Trophoblast cell (in vitro differentiated cells and primary cell): ENCODE measurements around the gene DBF4B.

Experiments used
- DNase-seq, 2 donors: peaks; one replicate each; pipeline ENCODE4 v3.0.0-alpha.2; 2016
- H2AFZ ChIP-seq: 2 replicates; pipeline ENCODE4 v1.6.1; 2013; ENCODE audit warnings: low read length, moderate library complexity, mild to moderate bottlenecking; ENCODE audit not compliant: insufficient read depth, poor library complexity
- H2AK5ac ChIP-seq: 2 replicates; pipeline ENCODE4 v1.6.1; 2013; ENCODE audit warnings: mild to moderate bottlenecking, low read length
- H2BK120ac ChIP-seq: 2 replicates; pipeline ENCODE4 v1.6.1; 2013; ENCODE audit warnings: low read length, mild to moderate bottlenecking, moderate library complexity; ENCODE audit not compliant: insufficient read depth, poor library complexity
- H2BK12ac ChIP-seq: 2 replicates; pipeline ENCODE4 v1.6.1; 2013; ENCODE audit warnings: mild to moderate bottlenecking, low read length, moderate library complexity
- H2BK5ac ChIP-seq: 2 replicates; pipeline ENCODE4 v1.6.1; 2013; ENCODE audit warnings: low read length, low read depth, moderate library complexity, mild to moderate bottlenecking; ENCODE audit not compliant: poor library complexity
- H3K14ac ChIP-seq: 2 replicates; pipeline ENCODE4 v1.6.1; 2013; ENCODE audit warnings: mild to moderate bottlenecking, low read length
- H3K18ac ChIP-seq: 2 replicates; pipeline ENCODE4 v1.6.1; 2013; ENCODE audit warnings: mild to moderate bottlenecking, low read length
- H3K23ac ChIP-seq: 2 replicates; pipeline ENCODE4 v1.6.1; 2013; ENCODE audit warnings: low read length
- H3K27ac ChIP-seq: 2 replicates; pipeline ENCODE4 v1.5.1; 2013; ENCODE audit warnings: low read depth, mild to moderate bottlenecking, inconsistent platforms, low read length, moderate library complexity
- H3K27me3 ChIP-seq: 2 replicates; pipeline ENCODE4 v1.6.1; 2013; ENCODE audit warnings: inconsistent platforms, mild to moderate bottlenecking, low read length, moderate library complexity; ENCODE audit not compliant: insufficient read depth
- H3K36me3 ChIP-seq, 2 experiments: 1 replicate in 1 of 2; 2 replicates in 1 of 2; pipeline ENCODE4 v1.6.1; 2013; ENCODE audit warnings: low read length in 2 of 2, mild to moderate bottlenecking in 2 of 2, moderate library complexity in 1 of 2; ENCODE audit not compliant: insufficient read depth in 2 of 2, control insufficient read depth in 1 of 2
- H3K4ac ChIP-seq: 2 replicates; pipeline ENCODE4 v1.6.1; 2013; ENCODE audit warnings: low read depth, mild to moderate bottlenecking, low read length, moderate library complexity
- H3K4me1 ChIP-seq, 2 experiments: 1 replicate in 1 of 2; 2 replicates in 1 of 2; pipeline ENCODE4 v1.6.1; 2013; ENCODE audit warnings: low read length in 2 of 2, mild to moderate bottlenecking in 2 of 2, moderate library complexity in 1 of 2; ENCODE audit not compliant: insufficient read depth in 2 of 2, control insufficient read depth in 1 of 2
- H3K4me2 ChIP-seq: 2 replicates; pipeline ENCODE4 v1.6.1; 2013; ENCODE audit warnings: inconsistent platforms, mild to moderate bottlenecking, low read length, moderate library complexity
- H3K4me3 ChIP-seq: 2 replicates; pipeline ENCODE4 v1.5.1; 2013; ENCODE audit warnings: mild to moderate bottlenecking, low read depth, low read length, inconsistent platforms
- H3K79me1 ChIP-seq: one replicate; pipeline ENCODE4 v1.6.1; 2013; ENCODE audit warnings: low read length
- H3K79me2 ChIP-seq: 2 replicates; pipeline ENCODE4 v1.6.1; 2013; ENCODE audit warnings: low read length, mild to moderate bottlenecking; ENCODE audit not compliant: control insufficient read depth, insufficient read depth, poor library complexity
- H3K9ac ChIP-seq: 2 replicates; pipeline ENCODE4 v1.6.1; 2013; ENCODE audit warnings: mild to moderate bottlenecking, low read length
- H3K9me3 ChIP-seq: 2 replicates; pipeline ENCODE4 v1.6.1; 2013; ENCODE audit warnings: low read depth, mild to moderate bottlenecking, control low read depth, inconsistent platforms, low read length; ENCODE audit not compliant: insufficient read depth
- H4K12ac ChIP-seq: 2 replicates; pipeline ENCODE4 v1.6.1; 2013; ENCODE audit warnings: low read depth, mild to moderate bottlenecking, low read length, moderate library complexity
- H4K8ac ChIP-seq: 2 replicates; pipeline ENCODE4 v1.6.1; 2013; ENCODE audit warnings: low read depth, mild to moderate bottlenecking, low read length, moderate library complexity
- H4K91ac ChIP-seq: one replicate; pipeline ENCODE4 v1.6.1; 2013; ENCODE audit warnings: low read depth, mild to moderate bottlenecking, low read length, moderate library complexity
- whole genome bisulfite sequencing: extraction: QIAGEN DNeasy Blood & Tissue Kit; methylation state at CpG from one replicate; pipeline ENCODE4 v1.1.7; 2013; ENCODE audit warnings: missing lambda C conversion rate; ENCODE audit not compliant: insufficient read length, insufficient coverage; ENCODE audit errors: extremely low coverage; 5-methylcytosine and 5-hydroxymethylcytosine counted together

Gene DBF4B

DNA sequence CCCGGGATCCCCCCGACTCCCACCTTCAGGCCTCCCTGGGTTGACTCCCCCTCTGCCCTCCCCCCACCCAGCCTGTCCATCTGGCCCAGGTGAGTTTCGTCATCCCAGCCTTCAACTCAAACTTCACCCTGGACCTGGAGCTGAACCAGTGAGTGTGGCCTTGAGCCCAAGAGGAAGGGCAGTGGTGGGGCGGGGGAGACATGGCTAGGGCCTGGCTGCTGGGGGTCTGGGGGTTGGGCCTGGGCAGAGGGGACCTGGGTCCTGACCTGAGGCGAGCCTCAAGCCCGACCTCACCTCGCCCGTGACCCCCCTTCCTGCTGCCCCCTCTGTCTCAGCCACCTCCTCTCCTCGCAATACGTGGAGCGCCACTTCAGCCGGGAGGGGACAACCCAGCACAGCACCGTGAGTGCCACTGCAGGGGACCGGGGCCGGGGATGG, 61.2 kb downstream of the DBF4B start:
- Histone ChIP-seq H3K14ac (no peak overlapping the region), H3K18ac (no peak overlapping the region), H3K9me3 (no peaks in the 10 kb centered on the region), H3K4ac (no peak overlapping the region), H3K9ac (no peak overlapping the region), H4K8ac (no peak overlapping the region), H4K91ac (no peak overlapping the region), H3K23ac (no peak overlapping the region), H3K27me3 (no peaks in the 10 kb centered on the region), H3K27ac (no peak overlapping the region), H2BK120ac (no peak overlapping the region), H2BK12ac (no peak overlapping the region), H3K79me1 (no peaks in the 10 kb centered on the region), H4K12ac (no peak overlapping the region), H3K36me3 (no peaks in the 10 kb centered on the region), H3K79me2 (no peaks in the 10 kb centered on the region), H2AK5ac (no peak overlapping the region), H3K4me3 (no peak overlapping the region), H2AFZ (no peak overlapping the region), H3K4me1 (no peaks in the 10 kb centered on the region), H2BK5ac (no peak overlapping the region), H3K4me2 (no peak overlapping the region)
- DNase-seq = no peak
- no CpG with 5 or more reads among the region's 15 CpGs for WGBS

DNA sequence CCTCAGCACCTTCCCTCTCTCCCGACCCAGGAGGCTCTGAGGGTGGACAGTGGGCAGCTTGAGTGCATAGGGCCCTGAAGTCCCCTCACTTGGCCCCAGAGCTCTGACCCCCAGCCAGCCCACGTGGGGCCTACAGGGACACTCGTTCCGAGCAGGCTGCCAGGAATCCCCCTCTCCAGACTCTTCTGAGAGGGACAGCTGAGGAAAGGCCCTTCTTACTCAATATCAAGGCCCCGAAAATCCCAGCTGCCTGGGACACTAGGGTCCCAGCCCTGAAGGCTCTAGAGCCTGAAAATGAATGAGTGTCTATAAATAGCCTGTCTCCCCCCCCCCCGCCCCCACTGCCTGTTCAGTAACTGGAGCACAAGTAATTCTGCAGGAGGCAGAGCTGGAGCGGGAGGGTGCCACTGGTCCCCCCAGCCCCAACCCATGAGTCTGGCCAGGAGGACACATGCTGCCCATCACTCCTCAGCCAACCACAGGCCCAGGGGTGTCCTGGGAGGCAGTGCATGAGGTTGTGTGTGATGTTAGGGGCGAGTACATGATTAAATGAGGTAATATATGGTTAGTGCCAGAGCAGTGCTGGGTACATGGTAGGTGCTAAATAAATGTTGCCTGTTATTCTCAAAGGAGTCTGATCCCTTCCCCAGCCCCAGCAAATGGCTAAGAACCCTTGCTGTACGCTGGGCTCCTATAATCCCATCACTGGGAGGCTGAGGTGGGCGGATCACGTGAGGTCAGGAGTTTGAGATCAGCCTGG, 61.9 kb downstream of the DBF4B start:
- Histone ChIP-seq H3K36me3 (no peaks in the 10 kb centered on the region), H3K27me3 (no peaks in the 10 kb centered on the region), H3K4me1 (peaks cover 4% of the 10 kb centered on the region in 2 experiments), H2BK5ac (no peak overlapping the region), H3K27ac (no peak overlapping the region), H3K4ac (no peak overlapping the region), H3K4me3 (no peak overlapping the region), H2AFZ (no peak overlapping the region), H3K18ac (no peak overlapping the region), H2BK120ac (no peak overlapping the region), H3K9ac (no peak overlapping the region), H3K79me2 (no peaks in the 10 kb centered on the region), H3K23ac (no peak overlapping the region), H2BK12ac (no peak overlapping the region), H3K79me1 (no peaks in the 10 kb centered on the region), H2AK5ac (no peak overlapping the region), H3K9me3 (no peaks in the 10 kb centered on the region), H4K91ac (no peak overlapping the region), H4K12ac (no peak overlapping the region), H3K4me2 (no peak overlapping the region), H3K14ac (no peak overlapping the region), H4K8ac (no peak overlapping the region)
- no CpG with 5 or more reads among the region's 11 CpGs for WGBS
- no peak for DNase-seq

DNA sequence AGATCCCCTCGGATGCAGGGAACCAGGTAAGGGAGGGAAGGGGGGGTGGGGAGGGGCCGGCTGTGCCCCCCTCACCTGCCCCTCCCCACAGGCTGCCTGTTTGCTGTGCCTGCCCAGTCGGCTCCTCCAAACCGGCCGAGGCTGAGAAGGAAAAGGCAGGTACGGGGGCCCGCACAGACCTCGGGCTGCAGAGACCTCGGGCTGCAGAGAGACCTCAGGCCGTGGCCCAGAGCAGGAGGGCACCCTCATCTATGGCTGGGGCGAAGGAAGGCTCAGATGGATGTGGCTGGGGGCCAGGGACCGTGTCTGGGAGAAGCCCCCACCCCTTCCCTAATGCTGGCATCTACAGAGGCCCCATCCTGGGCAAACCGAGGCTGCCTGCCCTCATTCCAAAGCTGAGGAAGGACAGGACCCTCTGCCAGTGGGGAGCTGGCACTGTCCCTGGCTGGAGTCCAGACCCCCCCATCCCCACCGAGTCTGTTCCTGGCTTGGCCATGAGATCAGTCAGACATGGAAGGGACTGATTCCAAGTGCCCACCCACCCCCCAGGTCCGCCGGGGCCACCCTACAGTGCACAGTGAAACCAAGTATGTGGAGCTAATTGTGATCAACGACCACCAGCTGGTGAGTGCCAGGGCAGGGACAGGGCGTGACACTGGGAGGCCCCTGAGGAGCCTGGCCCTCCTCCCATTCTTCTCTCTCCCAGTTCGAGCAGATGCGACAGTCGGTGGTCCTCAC, 64.0 kb downstream of the DBF4B start:
- Histone ChIP-seq H2BK120ac (no peak overlapping the region), H3K9me3 (no peaks in the 10 kb centered on the region), H2AFZ (no peak overlapping the region), H3K18ac (no peak overlapping the region), H3K79me2 (no peaks in the 10 kb centered on the region), H4K12ac (no peak overlapping the region), H3K14ac (no peak overlapping the region), H2BK12ac (no peak overlapping the region), H3K79me1 (no peaks in the 10 kb centered on the region), H3K4me2 (no peak overlapping the region), H3K4me3 (no peak overlapping the region), H2BK5ac (no peak overlapping the region), H4K8ac (no peak overlapping the region), H3K27me3 (peaks cover 2% of the 10 kb centered on the region), H3K23ac (no peak overlapping the region), H2AK5ac (no peak overlapping the region), H3K9ac (no peak overlapping the region), H4K91ac (no peak overlapping the region), H3K27ac (no peak overlapping the region), H3K4me1 (peaks cover 4 to 11% of the 10 kb centered on the region in 2 experiments), H3K36me3 (no peaks in the 10 kb centered on the region), H3K4ac (no peak overlapping the region)
- no CpG with 5 or more reads among the region's 21 CpGs for WGBS
- DNase-seq = no peak

DNA sequence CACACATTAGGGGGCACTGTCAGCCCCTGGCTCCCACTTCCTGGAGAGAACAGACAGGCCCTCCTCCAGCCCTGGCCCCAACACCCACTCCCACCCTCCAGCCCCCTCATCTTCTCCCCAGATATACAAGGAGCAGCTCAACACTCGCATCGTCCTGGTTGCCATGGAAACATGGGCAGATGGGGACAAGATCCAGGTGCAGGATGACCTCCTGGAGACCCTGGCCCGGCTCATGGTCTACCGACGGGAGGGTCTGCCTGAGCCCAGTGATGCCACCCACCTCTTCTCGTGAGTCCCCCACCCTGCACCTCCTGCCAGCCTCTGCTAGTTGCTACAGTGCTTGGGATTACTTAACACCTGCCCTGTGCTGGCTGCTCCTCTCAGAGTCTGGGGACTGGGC, 64.7 kb downstream of the DBF4B start:
- Histone ChIP-seq H2BK12ac (no peak overlapping the region), H3K9me3 (no peaks in the 10 kb centered on the region), H2AFZ (no peak overlapping the region), H2BK120ac (no peak overlapping the region), H3K79me1 (no peaks in the 10 kb centered on the region), H3K4me3 (no peak overlapping the region), H3K4me1 (peaks cover 4 to 11% of the 10 kb centered on the region in 2 experiments), H3K18ac (no peak overlapping the region), H3K36me3 (no peaks in the 10 kb centered on the region), H3K27me3 (peaks cover 2% of the 10 kb centered on the region), H4K12ac (no peak overlapping the region), H3K4ac (no peak overlapping the region), H2AK5ac (no peak overlapping the region), H4K91ac (no peak overlapping the region), H3K27ac (no peak overlapping the region), H2BK5ac (no peak overlapping the region), H3K9ac (no peak overlapping the region), H3K14ac (no peak overlapping the region), H3K4me2 (no peak overlapping the region), H4K8ac (no peak overlapping the region), H3K79me2 (no peaks in the 10 kb centered on the region), H3K23ac (no peak overlapping the region)
- no peak for DNase-seq
- no CpG with 5 or more reads among the region's 6 CpGs for WGBS
